Measurements from ENCODE around the gene LFNG.

The LFNG gene, protein sequence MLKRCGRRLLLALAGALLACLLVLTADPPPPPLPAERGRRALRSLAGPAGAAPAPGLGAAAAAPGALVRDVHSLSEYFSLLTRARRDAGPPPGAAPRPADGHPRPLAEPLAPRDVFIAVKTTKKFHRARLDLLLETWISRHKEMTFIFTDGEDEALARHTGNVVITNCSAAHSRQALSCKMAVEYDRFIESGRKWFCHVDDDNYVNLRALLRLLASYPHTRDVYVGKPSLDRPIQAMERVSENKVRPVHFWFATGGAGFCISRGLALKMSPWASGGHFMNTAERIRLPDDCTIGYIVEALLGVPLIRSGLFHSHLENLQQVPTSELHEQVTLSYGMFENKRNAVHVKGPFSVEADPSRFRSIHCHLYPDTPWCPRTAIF

DNA sequence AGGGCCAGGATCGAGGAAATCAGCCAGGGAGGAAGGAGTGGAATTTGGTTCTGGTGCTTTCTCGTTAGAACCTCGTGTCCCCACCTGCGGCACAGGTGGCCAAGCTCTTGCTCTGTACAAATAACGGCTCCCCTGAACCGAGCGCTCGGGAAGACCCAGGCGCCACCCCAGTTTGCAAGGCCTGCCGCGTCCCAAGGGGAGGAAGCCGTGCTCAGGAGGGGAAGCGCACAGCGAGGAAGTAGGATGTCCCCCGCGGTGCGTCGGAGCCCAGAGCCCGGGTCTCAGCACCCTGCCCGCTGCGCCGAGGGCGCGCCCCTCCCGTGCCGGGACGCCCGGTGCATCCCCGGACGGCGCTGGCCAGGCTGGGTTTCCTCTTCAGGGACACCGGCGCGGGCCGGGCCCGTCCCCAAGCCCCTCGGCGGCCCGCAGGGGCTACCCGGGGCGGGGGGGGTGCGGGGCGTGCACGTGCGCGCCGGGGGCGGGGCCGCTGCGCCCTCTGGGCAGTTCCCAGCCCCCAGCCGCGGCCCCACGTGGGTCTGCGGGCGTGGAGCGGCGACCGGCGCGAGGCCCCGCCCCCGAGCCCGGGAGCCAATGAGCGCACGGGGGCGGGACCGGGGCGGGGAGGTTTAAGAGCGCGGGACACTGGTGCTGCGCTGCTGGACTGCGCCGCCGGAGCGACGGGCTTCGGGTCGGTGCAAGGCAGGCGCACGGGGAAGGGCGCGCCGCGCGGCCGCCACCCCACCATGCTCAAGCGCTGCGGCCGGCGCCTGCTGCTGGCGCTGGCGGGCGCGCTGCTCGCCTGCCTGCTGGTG, at the start of gene LFNG:
Gene LFNG, plus strand, starts transcription at position 656 of the 812 bp plus-strand sequence. Its CDS starts 88 bp downstream, at position 744.
- peak; percentile 99 for DNase-seq

DNA sequence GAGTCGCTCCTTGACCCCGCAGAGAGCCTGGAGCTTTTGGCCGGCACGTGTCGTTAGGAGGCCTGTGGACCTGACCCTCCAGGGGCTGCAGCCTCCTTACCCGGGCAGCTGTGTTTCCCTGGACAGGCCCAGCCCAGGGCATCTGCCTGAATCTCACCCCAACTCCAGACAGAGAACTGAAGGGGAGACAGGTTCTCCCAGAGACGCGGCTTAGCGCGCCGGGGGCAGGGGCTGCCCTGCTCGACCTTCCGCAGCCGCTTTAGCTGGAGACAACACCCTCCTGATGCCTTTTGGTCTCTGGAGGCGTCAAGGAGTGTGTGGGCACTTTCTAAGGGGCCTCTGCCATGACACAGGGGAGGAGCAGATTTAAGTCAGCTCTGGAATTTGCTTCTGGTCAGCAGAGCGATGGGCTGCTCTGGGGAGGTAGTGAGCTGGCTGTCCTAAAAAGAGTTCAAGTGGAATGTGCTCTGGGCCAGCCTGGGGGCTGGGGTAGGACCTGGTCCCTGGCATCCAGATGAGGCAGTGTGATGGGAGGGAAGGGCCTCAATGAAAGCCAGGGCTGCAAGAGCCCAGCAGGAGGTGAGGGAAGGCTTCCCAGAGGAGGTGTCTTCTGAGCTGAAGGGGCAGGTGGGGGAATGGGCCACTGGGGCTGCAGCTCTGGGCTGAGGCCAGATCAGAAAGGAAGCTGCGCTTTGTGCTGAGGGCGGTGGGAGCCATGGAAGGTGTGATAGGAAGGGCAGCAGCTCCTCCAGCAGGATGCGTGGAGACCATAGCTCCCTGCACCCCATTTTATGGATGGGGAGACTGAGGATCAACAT, 49.2 kb upstream of the LFNG start:
- no peak for DNase-seq

DNA sequence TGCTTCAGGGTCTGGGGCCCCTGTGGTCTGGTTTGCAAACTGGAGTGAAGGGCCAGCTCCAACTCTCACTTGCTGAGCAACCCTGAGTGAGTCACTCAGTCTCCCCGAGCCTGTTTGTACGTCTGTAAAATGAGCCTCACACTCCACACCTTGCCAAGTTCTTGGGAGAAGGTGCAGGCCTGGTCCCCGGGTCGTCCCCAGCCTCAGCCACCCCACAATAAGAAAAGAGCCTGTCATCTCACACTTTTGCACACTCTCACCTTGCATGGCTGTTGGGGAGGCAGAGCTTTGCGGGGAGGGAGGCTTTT, 48.6 kb upstream of the LFNG start:
- DNase-seq, result no peak

DNA sequence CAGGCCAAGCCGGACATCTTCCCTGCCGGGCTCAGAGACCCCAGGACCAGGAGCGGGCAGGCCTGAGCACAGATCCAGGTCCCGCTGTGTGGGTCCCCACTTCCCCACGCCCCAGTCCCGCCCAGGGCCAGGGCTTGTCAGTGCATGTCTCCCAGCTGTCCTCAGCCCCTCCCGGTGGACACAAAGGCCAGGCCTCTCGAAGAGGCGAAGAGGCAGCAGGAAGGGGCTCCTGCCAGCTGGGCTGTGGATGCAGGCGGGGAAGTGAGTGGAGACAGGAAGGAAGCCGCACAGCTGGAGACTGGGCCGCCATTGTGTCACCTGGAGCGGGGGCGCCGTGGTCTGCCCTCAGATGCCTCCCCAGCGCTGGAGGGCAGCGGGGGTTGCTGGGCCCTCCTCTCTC, 48.2 kb upstream of the LFNG start:
- DNase-seq, result peak; percentile 85

DNA sequence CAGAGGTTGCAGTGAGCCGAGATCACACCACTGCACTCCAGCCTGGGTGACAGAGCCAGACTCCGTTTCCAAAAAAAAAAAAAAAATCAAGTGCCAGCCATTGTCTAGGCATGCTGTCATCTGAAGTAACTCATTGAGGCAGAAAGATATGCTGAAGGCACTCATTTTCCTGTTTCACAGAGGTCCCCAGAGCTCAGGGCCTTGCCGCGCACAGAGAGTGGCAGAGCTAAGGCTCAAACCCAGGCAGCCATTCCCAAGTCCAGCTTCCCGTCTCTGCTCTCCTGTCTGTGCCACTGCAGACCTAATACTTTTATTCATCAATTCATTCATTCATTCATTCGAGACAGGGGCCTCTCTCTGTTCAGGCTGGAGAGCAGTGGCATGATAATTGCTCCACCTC, 46.8 kb upstream of the LFNG start:
- DNase-seq, result no peak

DNA sequence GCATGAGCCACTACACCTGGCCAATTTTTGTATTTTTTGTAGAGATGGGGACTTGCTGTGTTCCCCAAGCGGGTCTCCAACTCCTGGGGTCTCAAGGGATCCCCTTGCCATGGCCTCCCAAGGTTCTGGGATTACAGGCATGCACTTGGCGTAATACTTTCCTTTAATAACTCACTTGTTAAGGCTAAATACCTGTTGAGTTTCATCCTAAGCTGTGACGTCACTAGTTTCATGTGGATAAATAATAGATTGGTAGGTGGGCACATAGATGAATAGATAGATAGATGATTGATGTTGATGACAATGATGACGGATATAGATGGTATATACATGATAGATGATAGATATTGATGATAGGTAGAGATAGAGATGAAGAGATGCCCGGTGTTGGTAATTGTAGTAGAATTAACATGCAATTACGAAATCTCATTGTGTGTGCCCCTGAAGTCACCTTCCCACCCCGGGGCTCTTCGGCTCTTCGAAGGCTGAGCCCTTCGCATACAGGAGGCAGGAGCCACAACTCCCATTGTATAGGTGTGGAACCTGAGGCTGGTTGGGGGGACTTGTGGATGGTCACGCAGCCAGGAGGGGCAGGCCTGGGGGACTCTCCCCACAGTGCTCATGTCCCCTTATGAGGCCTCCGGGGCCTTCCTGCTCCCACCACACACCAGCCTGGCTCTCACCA, 45.9 kb upstream of the LFNG start:
- DNase-seq, result no peak

DNA sequence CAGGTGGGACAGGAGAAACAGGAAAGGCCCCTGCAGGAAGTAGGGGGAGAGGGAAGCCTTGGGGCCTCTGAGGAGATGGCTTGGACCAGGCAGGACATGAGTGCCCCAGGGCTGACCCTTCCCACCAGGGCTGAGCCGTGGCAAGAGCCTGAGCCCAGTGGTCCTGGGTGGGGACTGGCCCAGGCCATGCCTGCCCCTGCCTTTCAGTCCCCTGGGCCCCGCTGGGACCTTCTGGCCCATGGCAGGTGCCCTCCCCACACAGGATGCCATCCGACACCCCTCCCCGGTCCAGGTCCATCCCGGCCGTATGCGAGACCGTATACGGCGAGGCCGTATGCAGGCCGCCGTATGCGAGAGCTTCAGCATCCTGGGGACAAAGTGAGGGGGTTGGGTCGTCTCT, 45.4 kb upstream of the LFNG start:
- no peak for DNase-seq

DNA sequence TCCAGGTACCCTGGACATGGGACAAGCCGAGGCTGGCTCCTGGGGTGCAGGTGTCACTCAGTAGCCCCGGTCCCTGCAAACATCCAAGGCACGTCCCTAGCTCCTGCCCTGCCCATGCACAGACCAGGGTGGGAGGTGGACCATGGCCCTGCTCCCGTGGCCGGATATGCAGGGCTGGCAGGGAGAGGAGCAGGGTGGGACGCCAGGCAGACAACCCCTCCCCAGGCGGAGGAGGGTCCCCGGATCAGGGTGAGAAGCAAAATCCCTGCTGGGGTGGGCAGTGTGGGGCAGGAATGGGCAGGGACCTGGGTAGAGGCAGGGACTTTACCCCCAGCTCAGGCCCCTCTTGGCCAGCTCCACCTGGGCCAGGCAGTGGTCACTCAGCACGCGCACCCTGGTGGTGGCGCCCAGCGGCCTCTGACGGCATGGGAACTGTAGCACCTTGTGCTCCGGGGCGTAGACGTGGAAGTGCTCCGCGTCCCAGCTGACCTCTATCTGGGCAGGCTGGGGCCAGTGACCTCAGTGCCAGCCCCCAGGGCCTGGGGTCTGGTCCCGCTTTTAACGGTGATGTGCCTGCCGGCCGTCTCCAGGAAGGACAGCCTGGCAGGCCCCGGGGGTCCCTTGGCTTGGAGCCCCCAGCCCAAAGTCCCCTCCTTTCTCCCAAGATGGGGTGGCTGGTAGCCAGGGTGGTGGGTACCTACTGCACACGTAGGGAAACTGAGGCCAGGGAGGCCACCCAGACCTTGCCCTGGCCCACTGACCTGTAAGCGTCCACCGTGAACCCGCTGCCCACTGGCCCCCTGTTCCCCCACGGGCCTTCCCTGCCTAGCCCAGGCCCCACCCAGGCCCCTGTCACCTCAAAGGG, 44.5 kb upstream of the LFNG start:
- DNase-seq, result no peak

DNA sequence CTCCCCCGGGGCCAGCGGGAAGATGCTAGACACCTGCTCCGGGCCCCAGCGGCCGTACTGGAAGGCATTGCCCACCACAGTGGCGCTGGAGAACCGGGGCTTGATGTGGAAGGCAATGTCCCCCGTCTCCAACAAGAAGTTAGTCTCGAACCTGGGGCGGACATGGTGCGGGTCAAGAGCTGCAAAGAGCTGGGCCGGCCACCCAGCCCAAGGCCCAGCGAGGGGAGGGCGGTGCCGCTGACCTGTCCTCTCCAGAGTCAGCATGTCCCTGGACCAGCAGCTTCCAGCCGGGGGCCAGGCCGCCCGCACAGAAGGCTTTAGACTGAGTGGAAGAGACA, 43.9 kb upstream of the LFNG start:
- no peak for DNase-seq

DNA sequence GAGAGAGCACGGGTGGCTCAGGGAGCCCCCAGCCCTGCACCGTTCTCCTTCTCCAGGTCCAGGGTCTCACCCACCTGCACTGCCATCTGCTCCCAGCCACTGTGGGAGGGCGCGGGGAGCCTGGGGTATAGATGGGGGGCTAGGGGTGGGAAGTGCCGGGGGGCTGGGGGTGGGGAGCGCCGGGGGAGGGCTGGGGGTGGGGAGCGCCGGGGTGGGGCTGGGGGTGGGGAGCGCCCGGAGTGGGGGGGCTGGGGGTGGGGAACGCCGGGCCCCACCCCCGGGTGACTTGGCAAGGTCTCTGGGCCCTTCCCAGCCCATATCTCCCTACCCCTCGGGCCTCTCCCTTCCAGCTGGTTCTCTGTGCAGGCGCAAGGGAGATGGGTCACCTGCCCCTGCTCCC, 43.3 kb upstream of the LFNG start, which contains the start of gene GRIFIN:
Gene GRIFIN, minus strand, starts transcription at position 101 of the 400 bp plus-strand sequence. Its CDS starts 15 bp downstream, at position 86.
- DNase-seq, result no peak

DNA sequence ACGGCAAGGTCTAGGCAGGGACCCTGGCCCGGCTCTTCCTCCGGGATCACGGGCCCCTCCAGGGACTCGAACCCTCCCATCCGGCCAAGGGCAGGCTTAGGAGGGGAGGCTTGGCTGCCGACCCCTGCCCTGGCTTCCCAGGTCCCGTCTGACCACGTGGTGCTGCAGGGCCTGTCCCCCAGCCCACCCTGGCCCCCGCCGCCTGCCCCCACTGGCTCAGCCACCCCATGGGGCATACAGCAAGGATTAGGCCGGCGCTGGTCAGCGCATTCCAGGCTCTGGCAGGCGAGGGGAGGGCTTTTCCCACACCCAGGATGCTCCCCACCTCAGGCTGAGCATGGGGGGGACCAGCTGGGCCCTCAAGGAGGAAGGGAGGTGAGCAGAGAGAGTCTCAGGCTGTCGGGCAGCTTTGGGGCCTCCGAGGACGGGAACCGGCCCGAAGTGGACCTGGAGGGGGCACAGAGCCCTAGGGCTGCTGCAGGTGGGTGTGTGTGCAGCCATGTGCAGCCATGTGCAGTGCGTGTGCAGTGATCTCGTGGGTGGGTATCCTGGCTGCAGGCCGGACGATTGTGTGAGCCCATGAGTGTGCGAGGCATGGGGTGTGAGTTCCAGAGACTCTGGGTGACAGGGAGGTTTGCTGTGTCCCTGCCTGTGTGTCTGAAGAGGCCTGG, 42.7 kb upstream of the LFNG start:
- no peak for DNase-seq

DNA sequence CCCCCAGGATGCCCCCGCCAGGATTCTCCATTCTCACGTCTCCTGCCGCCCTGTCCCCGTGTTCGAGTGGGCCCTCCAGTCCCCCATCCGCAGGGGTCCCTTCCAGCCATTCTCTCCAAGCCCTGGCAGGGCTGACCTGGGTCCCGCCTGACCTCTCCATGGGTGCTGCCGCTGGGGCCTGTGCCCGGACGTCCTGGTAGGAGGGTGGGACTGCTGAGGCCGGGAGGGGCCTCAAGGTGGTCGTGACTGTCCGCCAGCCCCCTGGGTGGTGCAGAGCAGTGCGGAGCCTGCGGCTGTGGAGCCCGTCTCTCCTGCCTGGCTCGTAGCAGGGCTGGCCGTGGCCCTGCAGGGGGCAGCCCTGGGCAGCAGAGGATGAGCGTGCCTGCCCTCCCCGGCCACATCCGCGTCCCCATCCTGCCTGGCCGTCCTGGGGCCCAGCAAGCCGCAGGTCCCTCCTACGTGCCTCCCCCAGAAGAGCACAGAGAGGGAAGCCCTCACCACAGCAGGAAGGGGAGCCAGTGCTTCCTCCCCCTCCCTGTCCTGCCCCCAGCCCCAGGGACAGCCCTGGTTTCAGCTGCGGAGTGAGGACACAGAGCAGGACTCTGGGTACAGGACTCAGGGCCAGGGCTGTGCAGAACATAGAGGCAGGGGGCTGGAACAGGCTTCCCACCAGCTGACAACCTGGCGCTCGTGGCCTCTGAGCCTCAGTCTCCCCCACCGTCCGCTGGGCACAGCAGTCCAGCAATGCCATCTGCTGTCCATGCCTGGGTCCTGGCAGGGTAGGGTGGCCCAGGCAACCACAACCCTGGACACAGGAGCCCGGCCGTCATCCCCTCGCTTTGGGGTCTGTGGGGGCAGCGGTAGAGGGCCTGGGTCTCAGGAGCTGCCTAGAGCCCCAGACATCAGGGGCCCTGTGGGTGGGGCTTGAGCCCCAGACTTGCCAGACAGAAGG, 41.9 kb upstream of the LFNG start:
- DNase-seq, result peak; percentile 72

DNA sequence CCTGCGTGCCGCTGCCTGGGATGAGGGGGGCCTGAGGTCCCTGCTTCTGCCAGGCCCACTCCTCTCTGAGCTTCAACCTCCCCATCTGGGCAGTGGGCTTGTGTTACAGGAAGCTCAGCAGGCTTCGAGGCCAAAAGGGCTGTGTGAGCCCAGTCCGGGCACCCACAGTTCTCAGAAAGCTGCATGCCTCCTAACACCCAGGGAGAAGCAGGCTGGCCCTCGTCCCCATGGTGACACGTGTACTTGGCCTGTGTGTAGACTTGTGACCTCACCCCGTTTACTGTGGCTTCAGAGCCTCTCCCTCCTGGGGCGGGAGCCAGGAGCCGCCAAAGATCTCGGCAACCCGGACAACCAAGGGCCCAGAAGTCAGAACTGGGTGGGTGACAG, 41.2 kb upstream of the LFNG start:
- peak; percentile 29 for DNase-seq

DNA sequence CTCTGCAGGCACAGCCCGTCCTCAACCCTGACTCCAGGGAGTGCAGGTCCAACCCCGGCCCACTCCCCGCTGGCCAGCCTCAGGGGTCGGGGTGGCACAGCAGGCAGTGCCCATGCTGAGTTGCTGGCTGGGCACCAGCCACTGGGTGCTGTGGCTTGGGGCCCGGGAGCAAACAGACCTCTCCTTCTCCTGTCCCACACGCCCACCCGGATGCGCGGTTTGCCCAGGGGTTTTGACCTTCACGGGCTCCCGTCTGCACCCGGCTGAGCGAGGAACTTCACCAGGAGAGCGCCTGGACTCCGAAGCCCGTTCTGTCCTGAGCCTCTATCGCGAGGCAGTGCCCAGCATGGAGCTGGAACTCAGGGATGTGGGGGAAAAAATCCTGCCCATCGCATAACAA, 40.8 kb upstream of the LFNG start:
- no peak for DNase-seq

DNA sequence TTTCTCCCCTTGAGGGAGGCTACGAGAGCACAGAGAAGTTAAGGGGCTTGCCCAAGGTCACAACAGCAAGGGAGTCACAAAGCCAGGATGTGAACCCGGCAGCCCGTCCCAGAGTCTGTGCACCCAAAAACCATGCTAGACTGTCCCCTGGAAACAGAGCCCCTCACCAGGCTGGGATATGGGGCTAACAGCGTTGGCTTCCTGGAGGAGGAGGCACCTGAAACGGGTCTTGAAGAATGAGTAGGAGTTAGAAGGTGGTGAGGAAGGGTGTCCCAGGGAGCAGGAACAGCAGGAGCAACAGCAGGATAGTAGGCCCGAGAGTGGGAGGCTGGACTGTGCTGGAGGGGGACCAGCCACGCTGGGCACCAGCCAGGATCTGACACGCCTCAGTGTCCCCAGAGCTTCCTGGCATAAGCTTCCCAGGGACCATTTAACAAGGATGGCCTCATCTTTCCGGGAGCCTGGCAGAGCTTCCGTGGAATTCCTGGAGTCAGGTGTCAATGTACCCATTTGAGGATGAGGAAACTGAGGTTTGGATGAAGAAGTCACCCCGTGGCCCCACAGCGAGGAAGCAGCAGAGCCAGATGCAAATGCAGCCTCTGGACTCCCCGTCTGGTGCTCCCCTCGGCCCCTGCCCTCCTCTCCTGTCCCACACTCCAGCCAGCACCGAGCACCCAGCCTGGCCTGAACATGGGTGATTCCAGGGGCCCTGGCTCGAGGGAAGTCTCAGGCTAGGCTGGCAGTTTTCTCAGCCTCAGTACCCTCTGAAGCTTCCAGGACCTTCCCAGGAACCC, 40.1 kb upstream of the LFNG start:
- DNase-seq, result no peak

DNA sequence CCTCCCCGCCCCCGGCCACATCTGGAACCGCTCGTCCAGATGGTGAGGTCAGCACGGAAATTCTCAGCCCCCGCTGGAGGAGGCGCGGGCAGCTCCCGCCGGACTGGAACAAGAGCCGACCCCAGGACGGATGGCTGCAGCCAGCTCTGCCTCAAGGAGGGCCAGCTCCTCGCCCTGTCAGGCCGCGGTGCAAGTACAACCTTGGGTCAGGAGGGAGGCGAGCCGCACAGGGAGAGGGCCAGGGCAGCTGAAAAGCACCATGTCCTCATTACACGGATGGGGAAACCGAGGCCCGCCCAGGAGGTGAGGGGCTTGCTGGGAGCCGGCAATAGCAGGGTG, 39.5 kb upstream of the LFNG start:
- no peak for DNase-seq

DNA sequence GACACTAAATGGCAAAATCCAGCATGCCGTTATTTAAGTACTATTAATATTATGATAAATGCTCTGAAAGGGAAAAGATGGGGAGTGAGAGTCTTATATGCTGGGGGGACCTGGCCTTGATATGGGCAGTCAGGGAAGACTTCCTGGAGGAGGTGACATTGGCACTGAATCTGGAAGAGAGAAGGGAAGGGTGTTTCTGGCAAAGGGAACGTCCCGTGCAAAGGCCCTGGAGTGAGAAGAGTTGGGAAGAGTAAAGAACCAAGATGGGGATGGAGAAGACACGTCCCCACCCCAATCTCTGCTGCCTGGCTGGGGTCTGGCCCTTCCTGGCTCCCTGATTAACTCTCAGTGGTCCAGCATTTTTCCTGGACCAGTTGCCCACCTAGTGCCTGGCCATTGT, 38.4 kb upstream of the LFNG start:
- no peak for DNase-seq

DNA sequence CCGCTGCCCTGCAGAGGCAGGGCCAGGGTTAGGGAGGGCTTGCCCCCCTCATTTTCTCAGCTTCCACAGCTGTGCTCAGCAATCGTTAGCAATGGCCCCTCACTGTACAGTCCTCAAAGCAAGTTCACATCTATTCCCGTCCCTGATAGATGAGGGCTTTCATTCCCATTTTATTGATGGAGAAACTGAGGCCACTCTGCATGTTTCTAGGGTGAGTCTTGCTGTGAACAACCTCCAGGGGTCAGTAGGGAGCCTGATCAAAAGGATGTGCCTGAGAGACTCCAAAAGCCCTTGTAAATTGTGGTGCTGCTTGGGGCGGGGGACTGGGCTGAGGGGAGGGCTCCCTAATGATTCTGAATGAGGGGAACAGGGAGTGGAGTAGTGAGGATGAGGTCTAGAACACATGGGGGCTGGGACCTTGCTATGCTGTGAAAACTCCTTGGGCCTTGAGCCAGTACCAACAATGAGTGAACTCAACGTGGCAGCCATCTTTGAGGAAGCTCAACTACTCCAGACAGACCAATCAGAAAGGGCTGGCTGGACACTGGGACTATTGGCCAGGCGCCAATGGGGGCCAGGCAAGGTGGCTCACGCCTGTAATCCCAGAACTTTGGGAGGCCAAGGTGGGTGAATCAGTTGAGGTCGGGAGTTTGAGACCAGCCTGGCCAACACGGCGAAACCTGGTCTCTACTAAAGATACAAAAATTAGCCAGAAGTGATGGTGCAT, 36.7 kb upstream of the LFNG start:
- no peak for DNase-seq

DNA sequence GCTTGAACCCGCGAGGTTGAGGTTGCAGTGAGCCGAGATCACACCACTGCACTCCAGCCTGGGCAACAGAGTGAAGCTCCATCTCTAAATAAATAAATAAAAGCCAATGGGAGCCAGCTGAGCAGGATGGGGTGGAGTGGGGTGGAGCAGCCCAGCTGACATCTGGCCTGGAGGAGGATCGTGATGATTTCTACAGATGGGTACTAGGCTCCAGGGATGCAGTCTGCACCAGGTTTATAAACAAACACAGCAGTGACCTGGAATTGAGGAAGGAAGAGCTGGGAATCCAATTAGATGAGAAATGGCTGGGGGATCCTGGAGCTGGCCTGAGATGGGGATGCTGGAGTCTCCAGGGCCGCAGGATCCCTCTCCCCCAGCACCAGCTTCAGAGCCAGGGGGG, 36.1 kb upstream of the LFNG start:
- peak; percentile 56 for DNase-seq
